ENCODE measurements around the gene STXBP2.
A peak's percentile ranks its signal among the peaks of the same experiment; 100 is the strongest.

Gene STXBP2

DNA sequence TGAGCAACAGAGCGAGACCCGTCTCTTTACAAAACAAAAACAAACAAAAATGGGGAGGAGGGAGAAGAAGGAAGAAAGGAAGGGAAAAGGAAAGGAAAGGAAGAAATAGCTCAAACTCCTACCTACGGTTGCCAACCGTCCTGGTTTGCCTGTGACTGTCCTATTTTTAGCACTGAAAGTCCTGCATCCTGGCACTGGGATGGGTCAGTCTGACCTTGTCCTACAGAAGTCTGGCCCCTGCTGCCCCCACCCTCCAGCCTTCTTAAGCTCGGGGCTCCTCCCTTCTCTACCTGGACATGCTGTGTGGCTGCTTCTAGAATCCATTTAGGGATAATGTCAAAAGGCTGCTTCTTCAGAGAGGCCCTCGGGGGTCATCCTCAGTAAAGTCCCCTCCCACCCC, 1.2 kb upstream of the STXBP2 start:
- DNase-seq, result no peak

- no peak for DNase-seq
These were observed 606 bp upstream of the STXBP2 start for GRCh38 chr19:7636317-7636690.

DNA sequence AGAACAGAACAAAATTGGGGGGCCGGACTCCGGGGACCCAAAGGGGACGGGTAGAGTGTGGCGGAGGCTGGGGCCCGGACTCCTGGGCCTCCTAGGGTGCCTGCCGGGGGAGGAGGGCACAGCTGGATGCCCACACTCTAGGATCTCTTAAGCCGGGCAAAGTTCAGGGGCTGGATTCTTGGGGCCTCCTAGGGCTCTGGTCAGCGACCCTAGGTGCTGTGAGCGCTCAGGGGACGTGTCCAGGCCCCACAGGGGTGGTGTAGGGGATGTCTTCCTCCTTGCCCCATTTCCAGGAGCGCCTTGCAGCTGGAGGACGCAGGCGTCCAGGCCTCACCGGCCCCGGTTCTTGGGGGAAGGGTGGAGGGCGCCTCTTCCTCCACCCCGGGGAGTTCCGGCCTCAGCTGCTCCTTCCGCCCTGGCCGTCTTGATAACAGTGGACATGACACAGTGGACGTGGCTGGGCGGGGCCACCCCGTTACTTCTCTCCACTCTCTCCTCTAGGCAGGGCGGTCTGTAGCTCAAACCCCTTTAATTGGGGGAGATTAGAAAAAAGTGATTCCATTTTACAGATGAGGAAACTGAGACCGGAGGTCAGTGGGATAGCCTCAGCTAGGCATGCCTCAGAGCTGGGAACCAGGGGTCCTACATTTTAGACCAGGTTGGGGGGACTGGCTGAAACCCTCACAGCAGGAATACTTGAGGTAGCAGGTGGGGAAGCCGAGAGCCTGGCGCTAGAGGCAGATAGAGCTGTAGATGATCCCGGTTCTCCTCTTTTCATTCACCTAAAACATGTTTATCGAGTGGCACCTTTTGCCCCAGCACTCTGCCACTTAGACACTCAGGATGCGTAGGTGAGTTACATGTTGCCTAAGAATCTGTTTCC, 705 bp downstream of the STXBP2 start:
- peak; percentile 71 for DNase-seq

DNA sequence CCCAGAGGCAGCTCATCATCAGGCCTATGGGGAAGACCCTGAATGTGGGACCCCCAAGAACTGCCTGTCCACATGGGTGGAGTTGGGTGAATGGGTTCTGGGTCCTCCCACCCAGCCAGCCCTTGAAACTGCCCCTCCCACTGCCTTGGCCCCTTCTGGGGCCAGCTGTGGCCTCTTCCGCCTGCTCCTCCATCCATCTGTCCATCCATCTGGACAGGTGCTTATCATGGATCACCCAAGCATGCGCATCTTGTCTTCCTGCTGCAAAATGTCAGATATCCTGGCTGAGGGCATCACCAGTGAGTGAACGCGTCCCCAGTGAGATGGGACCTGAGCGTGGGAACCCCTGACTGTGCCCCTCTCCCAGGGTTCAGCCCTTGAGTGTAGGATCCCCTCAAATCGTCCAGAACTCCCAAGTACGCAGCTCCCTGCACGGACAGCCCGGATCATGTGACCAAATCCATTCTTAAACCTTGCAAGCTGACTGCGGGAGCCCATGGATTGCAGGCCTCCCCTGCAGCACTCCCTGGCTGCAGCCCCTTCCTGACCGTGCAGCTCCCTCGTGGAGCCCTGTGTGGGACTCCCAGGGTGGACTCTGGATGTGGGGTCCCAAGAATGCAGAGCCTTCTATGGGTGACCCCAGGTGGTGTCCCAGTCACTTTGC, 2.0 kb downstream of the STXBP2 start:
- DNase-seq, result no peak

DNA sequence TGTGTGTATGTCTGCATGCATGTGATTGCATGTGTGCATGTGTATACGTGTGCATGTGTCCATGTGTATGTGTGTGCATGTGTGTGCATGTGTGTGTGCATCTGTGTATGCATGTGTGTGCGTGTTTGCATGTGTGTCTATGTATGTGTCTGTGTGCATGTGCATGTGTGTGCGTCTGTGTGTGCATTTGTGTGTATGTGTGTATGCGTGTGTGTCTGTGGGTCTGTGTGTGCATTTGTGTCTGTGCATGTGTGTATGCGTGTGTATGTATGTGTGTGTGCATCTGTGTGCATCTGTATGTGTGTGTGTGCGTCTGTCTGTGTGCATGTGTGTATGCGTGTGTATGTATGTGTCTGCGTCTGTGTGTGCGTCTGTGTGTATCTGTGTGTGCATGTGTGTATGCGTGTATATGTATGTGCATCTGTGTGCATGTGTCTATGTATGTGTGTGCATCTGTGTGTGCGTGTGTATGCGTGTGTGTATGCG, 3.0 kb downstream of the STXBP2 start:
- no peak for DNase-seq

GRCh38 chr19:7640803-7641202, 3.9 kb downstream of the STXBP2 start:
- DNase-seq, result no peak

DNA sequence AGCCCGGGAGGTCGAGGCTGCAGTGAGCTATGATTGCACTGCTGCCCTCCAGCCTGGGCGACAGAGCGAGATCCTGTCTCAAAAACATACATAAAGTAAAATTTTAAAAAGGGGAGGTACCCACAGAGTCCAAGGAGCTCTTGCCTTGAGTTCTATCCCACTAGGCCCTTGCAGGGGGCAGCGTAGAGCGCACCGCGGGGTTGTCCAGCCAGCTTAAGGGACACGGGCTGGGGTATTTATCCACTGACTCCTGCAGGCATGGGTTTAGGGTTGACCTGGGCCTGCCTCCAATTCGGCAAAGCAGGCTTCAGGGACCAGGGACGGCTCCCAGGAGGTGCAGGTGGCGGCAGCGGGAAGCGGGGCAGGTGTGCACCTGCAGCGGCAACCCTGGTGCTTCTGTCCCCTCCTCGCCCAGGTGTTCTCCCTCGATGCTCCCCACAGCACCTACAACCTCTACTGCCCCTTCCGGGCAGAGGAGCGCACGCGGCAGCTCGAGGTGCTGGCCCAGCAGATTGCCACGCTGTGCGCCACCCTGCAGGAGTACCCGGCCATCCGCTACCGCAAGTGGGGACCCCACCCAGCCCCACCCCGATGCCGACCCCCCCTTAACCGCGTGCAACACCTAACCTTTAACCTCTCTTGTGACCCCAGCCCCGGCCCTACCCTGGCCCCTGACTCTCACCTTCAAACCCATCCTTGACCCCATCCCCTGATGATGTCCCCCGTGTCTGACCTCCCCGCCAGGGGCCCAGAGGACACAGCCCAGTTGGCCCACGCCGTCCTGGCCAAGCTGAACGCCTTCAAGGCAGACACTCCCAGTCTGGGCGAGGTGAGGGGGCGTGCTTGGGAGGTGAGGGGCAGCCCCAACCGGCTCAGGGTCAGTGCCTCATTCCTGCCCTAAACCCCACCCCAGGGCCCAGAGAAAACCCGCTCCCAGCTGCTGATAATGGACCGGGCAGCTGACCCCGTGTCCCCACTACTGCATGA, 4.7 kb downstream of the STXBP2 start:
- no peak for DNase-seq

DNA sequence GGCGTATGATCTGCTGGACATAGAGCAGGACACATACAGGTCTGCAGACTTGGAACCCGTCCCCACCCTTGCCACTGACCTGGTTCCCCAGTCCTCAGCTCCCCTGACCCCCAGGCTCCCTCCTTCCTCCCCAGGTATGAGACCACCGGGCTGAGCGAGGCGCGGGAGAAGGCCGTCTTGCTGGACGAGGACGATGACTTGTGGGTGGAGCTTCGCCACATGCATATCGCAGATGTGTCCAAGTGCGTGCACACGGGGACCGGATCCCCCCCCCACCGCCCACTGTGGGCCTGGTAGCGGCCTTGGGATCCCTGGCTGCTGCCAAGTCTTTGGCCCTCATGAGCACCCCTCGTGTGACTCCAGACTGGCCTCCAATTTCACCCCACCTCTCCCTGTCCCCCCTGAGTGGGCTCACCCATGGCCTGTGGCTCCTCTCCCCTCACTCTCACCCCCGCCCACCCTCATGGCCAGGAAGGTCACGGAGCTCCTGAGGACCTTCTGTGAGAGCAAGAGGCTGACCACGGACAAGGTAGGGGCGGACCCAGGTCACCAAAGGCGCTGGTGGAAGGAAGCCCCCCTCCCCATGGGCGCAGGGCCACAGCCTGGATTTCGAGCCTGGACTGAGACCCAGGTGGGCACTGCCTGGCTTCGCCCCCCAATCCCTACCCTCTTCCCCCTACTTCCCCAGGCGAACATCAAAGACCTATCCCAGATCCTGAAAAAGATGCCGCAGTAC, 5.6 kb downstream of the STXBP2 start:
- DNase-seq, result no peak

DNA sequence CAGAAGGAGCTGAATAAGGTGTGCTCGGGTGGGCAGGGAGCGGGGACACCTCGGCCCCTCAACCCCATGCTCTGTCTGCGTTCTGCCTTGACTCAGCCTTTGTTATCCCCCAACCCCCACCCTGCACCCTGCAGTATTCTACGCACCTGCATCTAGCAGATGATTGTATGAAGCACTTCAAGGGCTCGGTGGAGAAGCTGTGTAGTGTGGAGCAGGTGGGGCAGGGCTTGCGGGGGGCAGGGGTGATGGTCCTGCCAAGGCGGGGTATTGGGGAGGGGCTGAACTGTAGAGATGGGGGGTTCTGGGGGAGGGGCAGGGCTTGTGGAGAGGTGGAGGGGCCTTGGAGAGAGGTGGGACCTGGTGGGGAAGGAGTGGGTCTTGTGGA, 6.1 kb downstream of the STXBP2 start:
- DNase-seq, result no peak

GRCh38 chr19:7643629-7644549, 7.0 kb downstream of the STXBP2 start:
- DNase-seq, result peak; percentile 37

DNA sequence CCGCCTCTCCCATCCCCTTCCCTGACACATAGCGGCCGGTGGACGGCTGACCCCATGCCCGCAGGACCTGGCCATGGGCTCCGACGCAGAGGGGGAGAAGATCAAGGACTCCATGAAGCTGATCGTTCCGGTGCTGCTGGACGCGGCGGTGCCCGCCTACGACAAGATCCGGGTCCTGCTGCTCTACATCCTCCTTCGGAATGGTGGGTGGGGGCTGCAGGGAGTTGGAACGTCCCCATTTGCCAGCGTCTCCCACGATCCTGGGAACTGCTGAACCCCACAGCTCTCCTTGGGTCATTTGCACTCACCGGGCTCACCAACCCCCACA, 7.6 kb downstream of the STXBP2 start:
- no peak for DNase-seq

DNA sequence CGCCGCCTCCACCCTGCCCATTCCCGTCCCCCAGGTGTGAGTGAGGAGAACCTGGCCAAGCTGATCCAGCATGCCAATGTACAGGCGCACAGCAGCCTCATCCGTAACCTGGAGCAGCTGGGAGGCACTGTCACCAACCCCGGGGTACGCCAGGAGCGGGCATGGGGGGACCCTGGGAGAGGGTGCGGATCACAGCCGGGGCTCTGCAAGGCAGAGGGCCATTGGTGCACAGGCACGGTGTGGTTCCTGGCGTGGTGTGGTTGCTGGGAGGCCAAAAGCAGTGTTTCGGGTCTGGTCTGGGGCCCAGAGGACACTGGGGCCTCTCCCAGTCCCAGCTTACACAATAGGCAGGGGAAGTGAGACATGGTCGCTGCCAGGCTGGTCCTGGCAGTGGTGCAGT, 8.3 kb downstream of the STXBP2 start:
- DNase-seq, result peak; percentile 38

DNA sequence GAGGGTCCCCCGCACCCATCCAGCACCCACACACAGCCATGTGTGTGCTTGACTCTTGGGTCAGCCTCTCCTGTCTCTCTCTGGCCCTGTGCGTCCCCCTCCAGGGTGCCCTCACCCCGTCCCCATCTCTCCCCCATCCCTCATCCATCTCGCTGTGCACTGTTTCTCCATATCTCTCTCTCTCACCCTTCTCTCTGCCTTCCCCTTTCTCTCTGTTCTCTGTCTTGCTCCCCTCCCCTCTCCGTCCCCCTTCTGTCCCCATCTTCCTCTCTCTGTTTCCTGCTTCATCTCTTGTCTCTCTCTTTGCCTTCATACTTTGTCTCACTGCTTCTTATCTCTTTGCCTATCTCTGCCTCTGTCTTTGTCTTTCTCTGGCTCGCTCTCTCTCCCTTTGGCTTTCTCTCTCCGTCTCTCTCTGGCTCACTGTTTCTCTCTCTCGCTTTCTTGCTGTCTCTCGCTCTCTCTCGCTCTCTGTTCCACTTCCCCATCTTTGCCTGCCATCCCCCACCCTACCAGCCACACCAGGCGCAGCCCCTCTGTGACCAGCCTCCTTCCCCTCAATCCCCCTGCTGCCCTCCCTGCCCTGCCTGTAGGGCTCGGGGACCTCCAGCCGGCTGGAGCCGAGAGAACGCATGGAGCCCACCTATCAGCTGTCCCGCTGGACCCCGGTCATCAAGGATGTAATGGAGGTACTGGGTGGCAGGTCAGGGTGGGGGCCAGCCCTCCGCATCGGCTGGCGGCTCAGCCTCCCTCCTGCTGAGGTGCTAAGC, 8.9 kb downstream of the STXBP2 start:
- DNase-seq, result no peak

DNA sequence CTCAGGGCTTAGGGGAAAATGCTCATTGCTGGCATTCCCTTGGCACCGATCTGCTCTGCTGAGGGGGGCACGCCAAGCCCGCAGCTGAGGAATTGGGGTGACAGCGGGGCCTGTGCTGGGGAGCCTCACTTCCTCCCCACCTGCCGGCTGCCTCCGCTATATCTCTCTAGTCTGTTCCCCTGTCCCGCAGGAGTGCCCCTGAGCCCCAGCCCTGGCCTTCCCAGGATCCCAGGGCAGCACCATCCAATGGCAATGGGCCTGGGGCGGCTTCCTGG, 9.5 kb downstream of the STXBP2 start:
- DNase-seq, result no peak

DNA sequence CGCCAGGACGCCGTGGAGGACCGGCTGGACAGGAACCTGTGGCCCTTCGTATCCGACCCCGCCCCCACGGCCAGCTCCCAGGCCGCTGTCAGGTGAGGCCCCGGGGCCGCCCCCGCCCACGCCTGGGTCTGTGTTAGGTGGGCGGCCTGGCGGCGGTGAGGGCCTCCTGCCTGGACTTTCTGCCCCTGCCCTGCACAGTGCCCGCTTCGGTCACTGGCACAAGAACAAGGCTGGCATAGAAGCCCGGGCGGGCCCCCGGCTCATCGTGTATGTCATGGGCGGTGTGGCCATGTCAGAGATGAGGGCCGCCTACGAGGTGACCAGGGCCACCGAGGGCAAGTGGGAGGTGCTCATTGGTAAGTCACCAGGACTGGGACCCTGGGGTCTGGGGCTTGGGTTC, 10.2 kb downstream of the STXBP2 start:
- DNase-seq, result no peak

GRCh38 chr19:7648265-7649014, 11.5 kb downstream of the STXBP2 start:
- DNase-seq, result no peak

GRCh38 chr19:7650148-7650547, 13.2 kb downstream of the STXBP2 start:
- no peak for DNase-seq

GRCh38 chr19:7652061-7652641, 15.2 kb downstream of the STXBP2 start:
- DNase-seq, result peak; percentile 87

DNA sequence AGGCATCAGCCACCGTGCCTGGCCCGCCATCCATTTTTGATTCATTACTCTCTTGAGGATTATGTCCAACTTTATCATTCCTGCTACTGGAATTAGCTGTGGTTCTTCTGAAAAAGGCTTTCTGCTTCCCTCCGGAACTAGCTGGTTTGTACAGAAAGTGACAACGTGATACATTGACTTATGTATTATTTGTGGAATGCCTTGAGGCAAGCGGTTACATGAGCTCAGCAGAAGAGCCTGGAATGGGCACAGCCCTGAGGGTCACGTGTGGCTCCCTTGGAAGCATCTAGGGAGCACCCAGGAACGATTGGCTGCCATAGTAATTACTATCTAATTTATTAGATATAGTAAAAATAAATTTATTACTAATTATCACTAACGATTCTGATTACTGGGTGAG, 17.5 kb downstream of the STXBP2 start:
- no peak for DNase-seq

DNA sequence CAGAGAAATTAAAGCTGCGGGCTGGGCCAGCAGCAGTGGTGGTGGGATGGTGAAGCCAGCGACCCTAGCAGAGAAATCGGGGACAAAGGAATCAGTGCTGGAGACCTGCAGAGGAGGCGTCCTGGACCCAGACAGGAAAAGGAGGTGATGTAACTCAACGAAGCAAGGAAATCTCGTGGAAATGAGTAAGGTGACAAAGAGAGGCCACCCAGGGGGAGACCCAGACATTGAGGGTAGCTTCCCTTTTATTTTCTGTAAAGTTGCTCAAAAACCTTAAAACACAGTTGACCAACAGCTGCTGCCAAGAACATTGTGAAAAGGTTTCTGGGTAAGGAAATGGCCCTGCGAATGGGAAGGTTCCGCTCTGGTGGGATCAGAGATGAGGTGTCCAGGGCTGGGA, 18.7 kb downstream of the STXBP2 start:
- peak; percentile 58 for DNase-seq

Data from CD4-positive, alpha-beta T cell treated with Interleukin-15 for 1 hour (primary cell).